Mucosa of descending colon (tissue), 3 donors: ENCODE data around the gene TPBGL. TPM values are rescaled to one million over a fixed set of nuclear protein-coding genes. Genes with fewer than 3 reads are reported as not detected.

Source experiments
- ATAC-seq: fragments of 200-7000 bp; cut with Tn5 transposase; one replicate; pipeline ENCODE4 v1.9.1; 2020; ENCODE audit warnings: mild to moderate bottlenecking, moderate library complexity
- DNase-seq, 3 donors: peaks; one replicate each; pipeline ENCODE4 v3.0.0-alpha.2; 2020
- H3K36me3 ChIP-seq: fragments of 200-600 bp; one replicate; pipeline ENCODE4 v1.8.0; 2021; ENCODE audit warnings: low read depth, mild to moderate bottlenecking
- H3K4me1 ChIP-seq: fragments of 200-600 bp; one replicate; pipeline ENCODE4 v1.8.0; 2021; ENCODE audit warnings: low read depth, mild to moderate bottlenecking
- H3K4me3 ChIP-seq: fragments of 200-600 bp; one replicate; pipeline ENCODE4 v1.8.0; 2021; ENCODE audit warnings: mild to moderate bottlenecking
- H3K9me3 ChIP-seq: fragments of 200-600 bp; one replicate; pipeline ENCODE4 v1.8.0; 2021; ENCODE audit warnings: mild to moderate bottlenecking
- intact Hi-C, 2 donors: fragments of 100-400 bp; cut with DNase I in 1 of 2; cut with micrococcal nuclease in 1 of 2; formaldehyde crosslinking; loops; one replicate each; pipeline versions ENCODE4 v1.11.0 to v1.11.1; 2022; cut with DNase I, micrococcal nuclease
- total RNA-seq, 3 donors: library from RNA; stranded (reverse); fragmentation: NEBNext Ultra II Directional in 2 of 3; extraction: Animal tissue kit (Norgen Biotek cat#: 25700) in 2 of 3; gene quantifications; one replicate each; pipeline versions ENCODE4 v1.2.1 to v1.2.4, GENCODE V29; 2021 to 2023
- TF ChIP-seq, protein P1 (sequence below): fragments of 200-600 bp; IDR thresholded peaks from one replicate; pipeline ENCODE4 v1.8.0; 2022; ENCODE audit warnings: antibody characterized with exemption, mild to moderate bottlenecking
- donor health status: DM: no; HTN: no; CAD: no; lungs with moderate emphysema.
- donor health status: DM: no; HTN: no; CAD: no.
- donor health status: DM: no; HTN: yes; CAD: no.

Gene TPBGL
- total RNA-seq, 3 donors from 2014 or later, result 0.17 to 0.57 TPM; not detected in 1

DNA sequence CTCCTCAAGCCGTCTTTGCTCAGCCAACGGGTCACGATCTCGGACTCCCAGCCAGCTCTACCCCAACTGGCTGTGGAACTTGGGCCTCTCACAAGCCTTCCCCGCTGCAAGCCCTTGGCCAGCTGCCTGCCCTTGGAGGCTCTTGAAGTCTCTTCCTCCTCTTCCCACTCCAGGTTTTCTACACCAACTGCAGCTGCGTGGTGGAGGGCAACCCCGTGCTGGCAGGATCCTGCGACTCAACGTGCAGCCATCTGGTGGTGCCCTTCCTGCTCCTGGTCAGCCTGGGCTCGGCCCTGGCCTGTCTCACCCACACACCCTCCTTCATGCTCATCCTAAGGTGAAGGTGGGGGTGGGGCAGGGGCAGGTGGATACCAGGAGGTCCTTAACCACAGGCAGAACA lies 40.5 kb upstream of the TPBGL start:
- intact Hi-C loops, result loop anchor here in 1 of 2 donors (5.0 kb wide), 1 partner anchor 58 kb away; no protein-coding TSS in a partner anchor
- DNase-seq (peak in 1 of 3 donors; percentile 23), ATAC-seq (no peak)
- H3K4me3 ChIP-seq, result no peak overlapping the region
- H3K36me3 ChIP-seq, result no peaks in the 10 kb centered on the region
- H3K4me1 ChIP-seq, result no peaks in the 10 kb centered on the region
- no peaks in the 10 kb centered on the region for H3K9me3 ChIP-seq
- TF ChIP-seq, protein P1, sequence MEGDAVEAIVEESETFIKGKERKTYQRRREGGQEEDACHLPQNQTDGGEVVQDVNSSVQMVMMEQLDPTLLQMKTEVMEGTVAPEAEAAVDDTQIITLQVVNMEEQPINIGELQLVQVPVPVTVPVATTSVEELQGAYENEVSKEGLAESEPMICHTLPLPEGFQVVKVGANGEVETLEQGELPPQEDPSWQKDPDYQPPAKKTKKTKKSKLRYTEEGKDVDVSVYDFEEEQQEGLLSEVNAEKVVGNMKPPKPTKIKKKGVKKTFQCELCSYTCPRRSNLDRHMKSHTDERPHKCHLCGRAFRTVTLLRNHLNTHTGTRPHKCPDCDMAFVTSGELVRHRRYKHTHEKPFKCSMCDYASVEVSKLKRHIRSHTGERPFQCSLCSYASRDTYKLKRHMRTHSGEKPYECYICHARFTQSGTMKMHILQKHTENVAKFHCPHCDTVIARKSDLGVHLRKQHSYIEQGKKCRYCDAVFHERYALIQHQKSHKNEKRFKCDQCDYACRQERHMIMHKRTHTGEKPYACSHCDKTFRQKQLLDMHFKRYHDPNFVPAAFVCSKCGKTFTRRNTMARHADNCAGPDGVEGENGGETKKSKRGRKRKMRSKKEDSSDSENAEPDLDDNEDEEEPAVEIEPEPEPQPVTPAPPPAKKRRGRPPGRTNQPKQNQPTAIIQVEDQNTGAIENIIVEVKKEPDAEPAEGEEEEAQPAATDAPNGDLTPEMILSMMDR, result no peak

DNA sequence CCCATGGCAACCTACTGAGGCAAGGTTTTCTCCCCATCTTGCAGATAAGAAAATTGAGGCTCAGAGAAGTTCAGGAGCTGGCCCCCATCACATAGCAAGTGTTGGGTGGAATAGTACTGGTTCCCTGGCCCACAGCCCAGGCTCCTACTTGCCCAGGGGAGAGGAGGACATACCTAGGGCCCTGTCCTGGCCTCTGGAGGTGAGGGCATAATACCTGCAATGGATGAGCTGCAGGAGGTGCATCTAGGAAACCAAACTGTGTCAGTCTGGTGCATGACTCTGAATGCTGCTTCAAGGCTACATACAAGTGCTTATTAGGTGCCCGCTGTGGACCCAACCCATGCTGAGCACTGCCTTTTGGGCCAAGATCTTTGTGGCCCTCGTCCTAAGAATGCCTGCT lies 40.0 kb upstream of the TPBGL start:
- ATAC-seq, result no peak

DNA sequence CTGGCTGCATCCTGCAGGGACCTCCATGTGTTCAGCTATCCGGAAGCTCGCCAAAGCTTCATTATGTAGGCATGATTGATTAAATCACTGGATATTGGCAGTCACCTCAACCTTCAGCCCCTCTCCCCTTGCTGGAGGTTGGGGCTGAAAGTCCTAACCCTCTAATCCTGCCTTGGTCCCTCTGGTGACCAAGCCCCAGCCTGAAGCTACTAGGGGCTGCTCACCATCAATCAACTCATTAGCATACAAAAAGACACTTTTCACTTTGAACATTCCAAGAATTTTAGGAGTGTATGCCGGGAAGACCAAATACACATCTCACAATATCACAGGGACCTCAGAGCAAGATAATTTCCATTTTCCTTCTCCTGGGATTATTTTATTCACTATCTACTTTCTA lies 38.8 kb upstream of the TPBGL start:
- Histone ChIP-seq H3K36me3 (no peaks in the 10 kb centered on the region), H3K4me3 (no peak overlapping the region), H3K4me1 (no peaks in the 10 kb centered on the region), H3K9me3 (no peaks in the 10 kb centered on the region)
- no peak for DNase-seq
- no peak for ATAC-seq
- TF ChIP-seq, protein P1, result no peak
- intact Hi-C loops, result loop anchor here in 1 of 2 donors (5.0 kb wide), 1 partner anchor 59 kb away; no protein-coding TSS in a partner anchor

More for the DNA sequence above, 40.0 kb upstream of the TPBGL start:
- DNase-seq, result no peak
- no peaks in the 10 kb centered on the region for H3K36me3 ChIP-seq
- intact Hi-C loops, result loop anchor here in 1 of 2 donors (5.0 kb wide), 1 partner anchor 58 kb away; no protein-coding TSS in a partner anchor
- no peak overlapping the region for H3K4me3 ChIP-seq
- TF ChIP-seq, protein P1, result no peak
- H3K4me1 ChIP-seq, result no peaks in the 10 kb centered on the region
- no peaks in the 10 kb centered on the region for H3K9me3 ChIP-seq

DNA sequence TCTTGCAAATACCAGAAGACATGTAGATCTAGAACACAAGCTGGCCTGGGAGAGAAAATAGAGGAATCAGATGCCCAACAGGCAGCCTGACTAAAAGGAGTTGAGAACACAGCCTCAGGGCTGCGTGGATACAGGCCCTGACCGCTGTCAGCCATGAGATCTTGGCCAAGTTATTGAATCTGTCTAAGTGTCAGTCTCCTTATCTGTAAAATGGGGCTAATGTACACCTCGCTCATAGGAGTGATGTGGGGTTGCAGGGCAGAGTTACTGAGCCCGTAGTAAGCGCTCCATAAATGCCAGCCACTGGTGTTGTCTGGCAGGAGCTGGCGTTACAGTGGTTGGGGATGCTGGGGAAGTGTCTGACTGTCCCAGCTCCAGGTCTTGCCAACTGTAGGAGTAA lies 38.4 kb upstream of the TPBGL start:
- Histone ChIP-seq H3K9me3 (no peaks in the 10 kb centered on the region), H3K36me3 (no peaks in the 10 kb centered on the region), H3K4me1 (no peaks in the 10 kb centered on the region), H3K4me3 (no peak overlapping the region)
- TF ChIP-seq, protein P1, result no peak
- DNase-seq (no peak), ATAC-seq (no peak)
- intact Hi-C loops, result loop anchor here in 1 of 2 donors (5.0 kb wide), 1 partner anchor 60 kb away; no protein-coding TSS in a partner anchor

DNA sequence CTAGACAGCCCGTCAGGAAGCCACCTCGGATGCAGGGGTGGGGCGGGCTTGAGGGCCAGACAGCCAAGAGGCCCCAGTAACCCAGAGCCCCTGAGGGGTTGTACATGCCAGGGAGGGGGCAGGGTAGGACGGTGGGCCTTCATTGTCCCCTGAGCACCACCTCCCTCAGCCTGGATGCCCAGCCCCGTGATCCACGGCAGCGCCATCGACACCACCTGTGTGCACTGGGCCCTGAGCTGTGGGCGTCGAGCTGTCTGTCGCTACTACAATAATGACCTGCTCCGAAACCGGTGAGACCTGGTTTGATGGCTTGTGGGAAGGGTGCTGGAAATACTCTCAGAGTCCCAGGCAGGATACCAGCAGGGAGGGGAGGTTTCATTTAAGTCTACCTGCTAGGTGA lies 37.4 kb upstream of the TPBGL start:
- Histone ChIP-seq H3K36me3 (no peaks in the 10 kb centered on the region), H3K9me3 (no peaks in the 10 kb centered on the region), H3K4me1 (no peaks in the 10 kb centered on the region), H3K4me3 (no peak overlapping the region)
- TF ChIP-seq, protein P1, result no peak
- intact Hi-C loops, result loop anchor here in 1 of 2 donors (5.0 kb wide), 1 partner anchor 61 kb away; no protein-coding TSS in a partner anchor
- ATAC-seq (no peak), DNase-seq (no peak)

DNA sequence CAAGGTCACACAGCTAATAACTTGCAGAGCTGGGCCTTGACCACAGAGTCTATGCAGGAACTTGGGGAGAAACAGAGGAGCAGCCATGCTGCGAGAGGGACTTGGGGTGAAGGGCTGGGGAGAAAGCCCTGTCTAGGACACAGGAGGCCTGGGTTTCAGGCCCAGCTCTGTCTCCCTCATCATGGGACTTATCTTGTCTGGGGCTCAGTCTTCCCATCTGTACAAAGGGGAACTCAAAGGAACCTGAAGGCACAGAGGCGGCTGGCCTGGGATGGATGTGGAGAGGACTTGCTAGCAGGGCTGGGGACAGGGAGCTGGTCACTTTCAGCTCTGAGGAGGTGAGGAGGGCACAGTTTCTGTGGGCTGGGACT lies 36.9 kb upstream of the TPBGL start:
- DNase-seq (no peak), ATAC-seq (no peak)
- H3K4me3 ChIP-seq, result no peak overlapping the region
- no peaks in the 10 kb centered on the region for H3K36me3 ChIP-seq
- H3K4me1 ChIP-seq, result no peaks in the 10 kb centered on the region
- intact Hi-C loops, result loop anchor here (2.0 to 5.0 kb wide), 2 partner anchors 59 to 61 kb away; no protein-coding TSS in a partner anchor
- H3K9me3 ChIP-seq, result no peaks in the 10 kb centered on the region
- TF ChIP-seq, protein P1, result no peak
